Measurements from ENCODE around the gene NUP214. TPM values are rescaled to one million over a fixed set of nuclear protein-coding genes. Genes with fewer than 3 reads are reported as not detected.
"Not testable (repeated sequence)": the region's sequence is repeated elsewhere in the genome, so short reads cannot be mapped to it uniquely, and the experiment has no call there.

NUP214 gene
- total RNA-seq, 1 experiment from 2014 or later, result 25.6 TPM

DNA sequence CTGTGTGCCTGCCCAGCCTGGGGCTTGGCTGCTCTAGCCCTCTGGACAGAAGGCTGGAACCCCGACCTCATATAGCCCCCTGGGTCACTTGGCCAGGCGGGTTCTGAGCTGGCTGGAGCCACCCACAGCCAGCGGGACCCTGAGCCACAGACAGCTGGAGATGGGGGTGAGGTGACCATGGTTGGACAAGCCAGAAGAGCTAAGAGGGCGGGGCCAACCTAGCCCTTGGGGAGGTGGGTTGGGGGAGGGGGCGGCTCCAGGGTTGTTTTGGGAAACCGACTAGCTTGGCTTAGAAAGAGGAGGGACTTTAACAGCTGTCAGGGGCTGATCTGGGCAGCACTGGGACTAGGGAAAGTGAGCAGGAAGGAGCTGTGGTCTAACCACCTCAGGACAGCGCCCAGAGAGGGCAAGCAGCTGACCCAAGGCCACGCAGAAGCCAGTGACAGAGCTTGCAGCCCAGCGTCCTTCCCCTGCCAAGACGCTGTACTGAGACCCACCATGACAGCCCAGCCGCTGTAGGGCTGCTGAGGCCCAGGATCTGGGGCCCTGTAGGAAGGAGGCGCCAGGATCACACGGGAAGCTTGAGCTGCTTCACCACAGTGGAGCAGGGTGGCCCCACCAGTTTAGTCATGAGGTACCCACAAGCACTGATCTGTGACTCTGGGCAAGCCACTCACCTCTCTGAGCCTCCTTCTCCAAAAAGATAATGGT lies 26.8 kb upstream of the NUP214 start:
- POLR2A ChIA-PET (ENCODE audit: unreplicated experiment), result no interaction called here
- no peaks in the 10 kb centered on the region for H3K9me2 ChIP-seq (replicated peaks; ENCODE audit: low read length)

DNA sequence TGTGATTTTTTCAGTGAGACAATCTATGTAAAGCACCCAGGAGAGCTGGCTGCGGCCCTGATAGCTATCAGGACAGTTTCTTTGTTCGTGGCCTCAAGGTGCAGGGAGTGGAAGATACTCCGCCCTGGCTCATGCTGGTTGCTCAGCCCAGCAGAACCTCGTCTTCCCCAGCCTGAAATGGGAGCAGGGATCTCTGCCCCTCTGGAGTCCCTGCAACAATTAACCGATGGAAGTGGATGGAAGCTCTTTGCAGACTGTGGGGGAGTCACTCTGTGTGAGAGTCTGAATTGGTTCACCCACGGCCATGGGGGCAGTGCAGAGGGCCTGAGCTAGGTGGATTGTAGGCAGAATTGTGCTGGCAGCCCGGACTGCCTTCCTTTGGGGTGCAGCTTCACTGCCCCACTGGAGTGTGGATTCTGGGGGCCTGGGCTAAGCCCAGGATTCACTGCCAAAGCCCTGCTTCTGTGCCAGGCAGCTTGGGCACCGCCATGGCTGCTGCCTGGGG lies 26.2 kb upstream of the NUP214 start:
- H3K9me2 ChIP-seq (replicated peaks; ENCODE audit: low read length), result no peaks in the 10 kb centered on the region
- H3K79me2 ChIP-seq (ENCODE audit: low read length), result no peaks in the 10 kb centered on the region
- no peak overlapping the region for H3K27ac ChIP-seq (ENCODE audit: low read length)
- no peaks in the 10 kb centered on the region for H3K9me3 ChIP-seq (ENCODE audit: low read length)
- H3K4me1 ChIP-seq (ENCODE audit: insufficient read depth, low read length), result 0 out of 2 replicates have a peak, but pooled peaks cover 6% of the 10 kb centered on the region
- BruUV-seq (replicated peaks), result no TSS peak
- H3K36me3 ChIP-seq (ENCODE audit: low read depth, low read length), result no peaks in the 10 kb centered on the region
- H3K9ac ChIP-seq (ENCODE audit: low read length), result no peak overlapping the region
- CTCF ChIA-PET, result no interaction called here
- H3K27me3 ChIP-seq (ENCODE audit: low read length), result no peaks in the 10 kb centered on the region
- intact Hi-C loops (cut with micrococcal nuclease), result no loop called here
- no peak overlapping the region for H3K4me2 ChIP-seq (ENCODE audit: low read length)
- no peak for TF ChIP-seq EZH2phosphoT487 (IDR thresholded peaks at IDR 0.05; ENCODE audit: borderline replicate concordance, low read length)
- TF ChIP-seq EZH2 (IDR thresholded peaks at IDR 0.05; ENCODE audit: low read length, unreplicated experiment), result no peak
- TF ChIP-seq, protein P1, sequence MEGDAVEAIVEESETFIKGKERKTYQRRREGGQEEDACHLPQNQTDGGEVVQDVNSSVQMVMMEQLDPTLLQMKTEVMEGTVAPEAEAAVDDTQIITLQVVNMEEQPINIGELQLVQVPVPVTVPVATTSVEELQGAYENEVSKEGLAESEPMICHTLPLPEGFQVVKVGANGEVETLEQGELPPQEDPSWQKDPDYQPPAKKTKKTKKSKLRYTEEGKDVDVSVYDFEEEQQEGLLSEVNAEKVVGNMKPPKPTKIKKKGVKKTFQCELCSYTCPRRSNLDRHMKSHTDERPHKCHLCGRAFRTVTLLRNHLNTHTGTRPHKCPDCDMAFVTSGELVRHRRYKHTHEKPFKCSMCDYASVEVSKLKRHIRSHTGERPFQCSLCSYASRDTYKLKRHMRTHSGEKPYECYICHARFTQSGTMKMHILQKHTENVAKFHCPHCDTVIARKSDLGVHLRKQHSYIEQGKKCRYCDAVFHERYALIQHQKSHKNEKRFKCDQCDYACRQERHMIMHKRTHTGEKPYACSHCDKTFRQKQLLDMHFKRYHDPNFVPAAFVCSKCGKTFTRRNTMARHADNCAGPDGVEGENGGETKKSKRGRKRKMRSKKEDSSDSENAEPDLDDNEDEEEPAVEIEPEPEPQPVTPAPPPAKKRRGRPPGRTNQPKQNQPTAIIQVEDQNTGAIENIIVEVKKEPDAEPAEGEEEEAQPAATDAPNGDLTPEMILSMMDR (conservative IDR thresholded peaks at IDR 0.05; ENCODE audit: low read depth, low read length), result no peak
- DNase-seq (no peak), ATAC-seq (no peak)
- H4K20me1 ChIP-seq (ENCODE audit: low read length), result no peaks in the 10 kb centered on the region
- POLR2A ChIA-PET (ENCODE audit: unreplicated experiment), result no interaction called here
- H3F3A ChIP-seq (ENCODE audit: low read length, unreplicated experiment), result no peaks in the 10 kb centered on the region
- H2AFZ ChIP-seq (ENCODE audit: low read length), result no peak overlapping the region
- H3K4me3 ChIP-seq (ENCODE audit: low read length), result no peak overlapping the region

More for the DNA sequence above, 26.8 kb upstream of the NUP214 start:
- no peak for ATAC-seq
- Histone ChIP-seq H3K9ac (ENCODE audit: low read length) (no peak overlapping the region), H3K27ac (ENCODE audit: low read length) (no peak overlapping the region), H4K20me1 (ENCODE audit: low read length) (no peaks in the 10 kb centered on the region), H3K36me3 (ENCODE audit: low read depth, low read length) (no peaks in the 10 kb centered on the region), H3K4me3 (ENCODE audit: low read length) (no peak overlapping the region), H3K9me3 (ENCODE audit: low read length) (no peaks in the 10 kb centered on the region), H3K4me2 (ENCODE audit: low read length) (no peak overlapping the region), H3F3A (ENCODE audit: low read length, unreplicated experiment) (no peaks in the 10 kb centered on the region), H3K4me1 (ENCODE audit: insufficient read depth, low read length) (0 out of 2 replicates have a peak, but pooled peaks cover 6% of the 10 kb centered on the region), H3K27me3 (ENCODE audit: low read length) (no peaks in the 10 kb centered on the region), H2AFZ (ENCODE audit: low read length) (no peak overlapping the region), H3K79me2 (ENCODE audit: low read length) (no peaks in the 10 kb centered on the region)
- CTCF ChIA-PET, result no interaction called here
- TF ChIP-seq EZH2 (IDR thresholded peaks at IDR 0.05; ENCODE audit: low read length, unreplicated experiment), result no peak
- BruUV-seq (replicated peaks), result TSS peak; percentile 17
- intact Hi-C loops (cut with micrococcal nuclease), result no loop called here
- DNase-seq, result no peak

DNA sequence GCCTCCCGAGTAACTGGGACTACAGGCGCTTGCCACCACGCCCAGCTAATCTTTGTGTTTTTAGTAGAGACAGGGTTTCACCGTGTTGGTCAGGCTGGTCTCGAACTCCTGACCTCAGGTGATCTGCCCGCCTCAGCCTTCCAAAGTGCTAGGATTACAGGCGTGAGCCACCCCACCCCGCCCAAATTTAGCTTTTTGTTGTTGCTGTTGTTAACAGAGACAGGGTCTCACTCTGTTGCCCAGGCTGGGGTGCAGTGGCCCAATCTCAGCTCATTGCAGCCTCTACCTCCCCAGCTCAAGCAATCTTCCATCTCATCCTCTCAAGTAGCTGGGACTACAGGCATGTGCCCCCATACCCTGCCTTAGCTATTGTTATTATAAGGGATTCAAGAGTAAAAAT lies 25.5 kb upstream of the NUP214 start:
- H3K9ac ChIP-seq (ENCODE audit: low read length); CTCF ChIA-PET; H3K27me3 ChIP-seq (ENCODE audit: low read length); DNase-seq; H3K4me1 ChIP-seq (ENCODE audit: insufficient read depth, low read length); H4K20me1 ChIP-seq (ENCODE audit: low read length); H3K27ac ChIP-seq (ENCODE audit: low read length); H3K4me3 ChIP-seq (ENCODE audit: low read length); BruUV-seq (replicated peaks); POLR2A ChIA-PET (ENCODE audit: unreplicated experiment); H3K4me2 ChIP-seq (ENCODE audit: low read length); H3K79me2 ChIP-seq (ENCODE audit: low read length); intact Hi-C loops (cut with micrococcal nuclease); H3F3A ChIP-seq (ENCODE audit: low read length, unreplicated experiment); ATAC-seq; H3K9me2 ChIP-seq (replicated peaks; ENCODE audit: low read length); H3K36me3 ChIP-seq (ENCODE audit: low read depth, low read length); H3K9me3 ChIP-seq (ENCODE audit: low read length); H2AFZ ChIP-seq (ENCODE audit: low read length): not testable (repeated sequence)
